Endothelial cell of umbilical vein (primary cell): Measurements from ENCODE around the gene TTC1. TPM values are rescaled to one million over a fixed set of nuclear protein-coding genes. Genes with fewer than 3 reads are reported as not detected.

Experiments
- BruUV-seq: library from RNA; stranded (reverse); fragments of 400-500 nt; replicated peaks from 2 replicates; lab custom pipeline; 2021; lab: Mats Ljungman, UMichigan
- CTCF ChIA-PET: fragments of 300-600, 350-600 bp; sonication (Branson Sonifier 250); formaldehyde crosslinking; loops from one replicate; lab custom pipeline; 2021; ENCODE audit warnings: antibody characterized with exemption, inconsistent platforms; lab: Charles Lee
- POLR2A ChIA-PET: fragments of 300-600, 350-600 bp; sonication (Branson Sonifier 250); formaldehyde crosslinking; loops from one replicate; lab custom pipeline; 2021; ENCODE audit warnings: antibody characterized with exemption, inconsistent platforms; lab: Charles Lee
- DNase-seq: peaks from one replicate; pipeline ENCODE4 v3.0.0-alpha.2; 2011; ENCODE audit warnings: low read depth, low spot score
- FAIRE-seq: peaks from 2 replicates; lab custom pipeline; 2011; peaks lifted over from hg19 to GRCh38; lab: Jason Lieb, UNC
- H2AFZ ChIP-seq: 2 replicates; pipeline ENCODE4 v1.6.0; 2012; ENCODE audit warnings: low read depth, low read length, control low read depth, inconsistent platforms
- H3K27ac ChIP-seq: 2 replicates; pipeline ENCODE4 v1.5.1; 2011; ENCODE audit warnings: low read depth, mild to moderate bottlenecking, control low read depth, low read length, moderate library complexity; ENCODE audit not compliant: insufficient read depth
- H3K27me3 ChIP-seq, 2 experiments: 2 replicates each; pipeline versions ENCODE4 v1.6.0 to v1.6.1; 2011; ENCODE audit warnings: low read length in 2 of 2, mixed read lengths in 1 of 2; ENCODE audit not compliant: control insufficient read depth in 2 of 2, insufficient read depth in 2 of 2
- H3K36me3 ChIP-seq, 2 experiments: 2 replicates in 1 of 2; 3 replicates in 1 of 2; pipeline ENCODE4 v1.5.1; 2011; ENCODE audit warnings: low read length in 2 of 2, mild to moderate bottlenecking in 1 of 2, moderate library complexity in 1 of 2; ENCODE audit not compliant: control insufficient read depth in 2 of 2, insufficient read depth in 2 of 2; ENCODE audit errors: extremely low read depth in 1 of 2
- H3K4me1 ChIP-seq: 3 replicates; pipeline ENCODE4 v1.5.1; 2011; ENCODE audit warnings: mild to moderate bottlenecking, low read length; ENCODE audit not compliant: control insufficient read depth, insufficient read depth; ENCODE audit errors: extremely low read depth
- H3K4me2 ChIP-seq: 2 replicates; pipeline ENCODE4 v1.6.1; 2011; ENCODE audit warnings: low read length, control low read depth, mixed read lengths; ENCODE audit not compliant: insufficient read depth
- H3K4me3 ChIP-seq, 3 experiments: fragments of 200-600 bp in 1 of 3; sonication (generic), shearing (Covaris generic) in 1 of 3; replicated peaks in 1 of 3; 2 replicates each; pipeline ENCODE4 v1.5.1; 2011 to 2016; ENCODE audit warnings: control low read depth in 3 of 3, low read length in 3 of 3, mild to moderate bottlenecking in 2 of 3, inconsistent platforms in 1 of 3, low read depth in 1 of 3, moderate library complexity in 1 of 3; ENCODE audit not compliant: insufficient read depth in 1 of 3
- H3K79me2 ChIP-seq: 2 replicates; pipeline ENCODE4 v1.6.0; 2012; ENCODE audit warnings: low read length, inconsistent platforms; ENCODE audit not compliant: control insufficient read depth, insufficient read depth
- H3K9ac ChIP-seq: replicated peaks from 2 replicates; pipeline ENCODE3; 2011; ENCODE audit warnings: low read length, control low read depth; ENCODE audit not compliant: insufficient read depth; ENCODE audit errors: extremely low read depth
- H3K9me1 ChIP-seq: replicated peaks from 3 replicates; pipeline ENCODE4 v1.6.0; 2011; ENCODE audit warnings: mild to moderate bottlenecking, low read length; ENCODE audit not compliant: control insufficient read depth, insufficient read depth; ENCODE audit errors: extremely low read depth
- H3K9me3 ChIP-seq: replicated peaks from 2 replicates; pipeline ENCODE4 v1.5.1; 2012; ENCODE audit warnings: low read length, inconsistent platforms; ENCODE audit not compliant: control insufficient read depth, insufficient read depth
- H4K20me1 ChIP-seq: replicated peaks from 2 replicates; pipeline ENCODE3; 2011; ENCODE audit warnings: mild to moderate bottlenecking, low read length; ENCODE audit not compliant: control insufficient read depth, insufficient read depth; ENCODE audit errors: extremely low read depth
- EZH2 ChIP-seq: IDR thresholded peaks from 2 replicates; pipeline ENCODE4 v1.6.1; 2012; ENCODE audit warnings: borderline replicate concordance, low read depth, mild to moderate bottlenecking, moderate library complexity, low read length, inconsistent platforms; ENCODE audit not compliant: severe bottlenecking
- GATA2 ChIP-seq: IDR thresholded peaks from 2 replicates; pipeline ENCODE4 v1.7.0; 2011; ENCODE audit warnings: low read depth, mild to moderate bottlenecking, moderate library complexity, mixed read lengths, low read length; ENCODE audit not compliant: insufficient read length, insufficient read depth
- JUN ChIP-seq: IDR thresholded peaks from 2 replicates; pipeline ENCODE4 v1.6.1; 2011; ENCODE audit warnings: borderline replicate concordance, low read depth; ENCODE audit not compliant: insufficient read length, insufficient read depth
- MYC ChIP-seq: IDR thresholded peaks from one replicate; pipeline ENCODE4 v1.6.1; 2011; ENCODE audit warnings: mild to moderate bottlenecking, low read depth, low read length
- POLR2A ChIP-seq: IDR thresholded peaks from 2 replicates; pipeline ENCODE4 v1.6.1; 2012; ENCODE audit warnings: low read depth, mild to moderate bottlenecking, control low read depth, low read length
- POLR2AphosphoS5 ChIP-seq: IDR thresholded peaks from 2 replicates; pipeline ENCODE4 v1.6.1; 2012; ENCODE audit warnings: low read depth, mild to moderate bottlenecking, control low read depth, low read length, moderate library complexity; ENCODE audit not compliant: insufficient read depth
- dilution Hi-C: fragments of 300-500 bp; cut with MboI; formaldehyde crosslinking; loops from one replicate; pipeline ENCODE4 v1.15.0; 2019; ENCODE audit warnings: low sequenced_read_pairs; ENCODE audit not compliant: extremely low pct_ligation_motif_present
- intact Hi-C: fragments of 100-400 bp; cut with micrococcal nuclease; formaldehyde crosslinking; loops from one replicate; pipeline ENCODE4 v1.10.0; 2022
- polyA plus RNA-seq, 4 experiments: library from polyadenylated mRNA; depleted of rRNA in 3 of 4; stranded (reverse) in 3 of 4; unstranded in 1 of 4; fragments of >200 nt; gene quantifications; 2 replicates each; pipeline versions ENCODE4 v1.2.1 to v1.2.3, GENCODE V29; 2011 to 2012; ENCODE audit warnings: missing spikeins in 1 of 4
- total RNA-seq: library from RNA; stranded (reverse); gene quantifications from 2 replicates; pipeline ENCODE4 v1.2.3, GENCODE V29; 2021

TTC1 gene
- total and polyA plus RNA-seq, 2 donors (not counting 3 experiments of a cell fraction or from before 2014, with no cell fraction given) = 23.9 to 62.6 TPM

- CTCF ChIA-PET = interaction anchor here (1.3 kb wide), 1 partner anchor 26 kb away, joined by 4 read pairs; no protein-coding TSS in a partner anchor
- TF ChIP-seq MYC = no peak
- TF ChIP-seq POLR2A = no peak
- TF ChIP-seq GATA2 = no peak
- no peak for TF ChIP-seq JUN
- TF ChIP-seq POLR2AphosphoS5 = no peak
- TF ChIP-seq EZH2 = no peak
- no peak overlapping the region for H3K9ac ChIP-seq
- FAIRE-seq = no peak
- DNase-seq = no peak
- dilution Hi-C loops (no loop called here), intact Hi-C loops (loop anchor here (10.0 kb wide), 1 partner anchor 187 kb away; no protein-coding TSS in a partner anchor)
- H3K27me3 ChIP-seq = peaks cover 2 to 5% of the 10 kb centered on the region in 2 experiments
- no peaks in the 10 kb centered on the region for H3K9me1 ChIP-seq
- POLR2A ChIA-PET = interaction anchor here (0.6 kb wide), 1 partner anchor 621 kb away, joined by 3 read pairs; no protein-coding TSS in a partner anchor
- H3K4me2 ChIP-seq = no peak overlapping the region
- no peaks in the 10 kb centered on the region for H3K36me3 ChIP-seq
- no peak overlapping the region for H3K4me3 ChIP-seq
- no peak overlapping the region for H3K27ac ChIP-seq
- H3K79me2 ChIP-seq = no peaks in the 10 kb centered on the region
- no peaks in the 10 kb centered on the region for H3K4me1 ChIP-seq
- BruUV-seq = no TSS peak
- no peak overlapping the region for H2AFZ ChIP-seq
- H3K9me3 ChIP-seq = no peaks in the 10 kb centered on the region
- no peaks in the 10 kb centered on the region for H4K20me1 ChIP-seq
These were observed 47.5 kb upstream of the TTC1 start for GRCh38 chr5:159961176-159962160.
